ENCODE measurements around the gene PALB2.

GRCh38 chr16:23561586-23561985 is 79.5 kb downstream of the PALB2 start:
- TF ChIP-seq CTCF (IDR thresholded peaks at IDR 0.05) (no peak), POLR2A (IDR thresholded peaks at IDR 0.05) (no peak)
